HG02852 (cell line): ENCODE measurements around the gene SEMA3B.

ENCODE experiments used
- ATAC-seq: cut with Tn5 transposase; IDR thresholded peaks from one replicate; pipeline ENCODE4 v1.9.1; 2021; ENCODE audit warnings: mild to moderate bottlenecking, moderate library complexity; ENCODE audit not compliant: unreplicated experiment

SEMA3B gene

DNA sequence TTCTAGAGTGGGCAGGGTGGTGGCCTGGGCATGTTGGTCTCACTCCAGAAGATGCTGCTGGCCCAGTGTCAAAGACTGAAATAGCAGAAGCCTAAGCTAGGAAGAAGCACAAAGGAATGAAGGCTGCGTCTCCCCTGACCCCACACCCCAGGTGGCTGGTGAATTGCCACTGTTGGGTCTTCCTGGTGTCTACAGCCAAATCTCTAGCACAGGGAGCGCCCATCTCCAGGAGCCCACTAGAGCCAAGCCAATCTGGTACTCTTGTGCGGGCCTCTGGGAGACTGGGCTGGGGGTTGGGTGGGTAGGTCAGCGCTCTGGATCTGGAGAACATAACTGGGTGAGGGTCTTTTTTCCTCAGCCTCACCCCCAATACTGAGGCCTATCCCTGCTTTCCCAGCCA is 58.2 kb downstream of the SEMA3B start:
- ATAC-seq = no peak
